ENCODE measurements around the gene HAAO.

DNA sequence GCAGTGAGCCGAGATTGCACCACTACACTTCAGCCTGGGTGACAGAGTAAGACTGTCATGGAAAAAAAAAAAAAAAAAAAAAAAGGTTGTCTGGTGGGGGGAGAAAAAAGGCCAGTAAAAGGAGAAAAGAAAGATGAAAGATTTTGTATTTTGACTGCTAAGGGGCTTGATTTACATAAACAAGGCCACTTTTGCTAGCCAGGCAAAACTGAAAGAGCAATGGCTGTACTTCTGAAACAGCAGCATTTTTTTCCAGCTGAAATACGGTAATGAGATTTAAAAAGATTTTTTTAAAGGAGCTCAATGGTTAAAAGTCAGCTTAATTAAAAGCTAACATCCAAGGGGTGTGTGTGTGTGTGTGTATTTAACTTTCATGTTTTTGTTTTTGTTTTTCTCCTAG, 17.2 kb downstream of the HAAO start:
- TF ChIP-seq, protein P1, sequence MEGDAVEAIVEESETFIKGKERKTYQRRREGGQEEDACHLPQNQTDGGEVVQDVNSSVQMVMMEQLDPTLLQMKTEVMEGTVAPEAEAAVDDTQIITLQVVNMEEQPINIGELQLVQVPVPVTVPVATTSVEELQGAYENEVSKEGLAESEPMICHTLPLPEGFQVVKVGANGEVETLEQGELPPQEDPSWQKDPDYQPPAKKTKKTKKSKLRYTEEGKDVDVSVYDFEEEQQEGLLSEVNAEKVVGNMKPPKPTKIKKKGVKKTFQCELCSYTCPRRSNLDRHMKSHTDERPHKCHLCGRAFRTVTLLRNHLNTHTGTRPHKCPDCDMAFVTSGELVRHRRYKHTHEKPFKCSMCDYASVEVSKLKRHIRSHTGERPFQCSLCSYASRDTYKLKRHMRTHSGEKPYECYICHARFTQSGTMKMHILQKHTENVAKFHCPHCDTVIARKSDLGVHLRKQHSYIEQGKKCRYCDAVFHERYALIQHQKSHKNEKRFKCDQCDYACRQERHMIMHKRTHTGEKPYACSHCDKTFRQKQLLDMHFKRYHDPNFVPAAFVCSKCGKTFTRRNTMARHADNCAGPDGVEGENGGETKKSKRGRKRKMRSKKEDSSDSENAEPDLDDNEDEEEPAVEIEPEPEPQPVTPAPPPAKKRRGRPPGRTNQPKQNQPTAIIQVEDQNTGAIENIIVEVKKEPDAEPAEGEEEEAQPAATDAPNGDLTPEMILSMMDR (conservative IDR thresholded peaks at IDR 0.05; ENCODE audit: low read depth, low read length): no peak
- TF ChIP-seq EZH2phosphoT487 (IDR thresholded peaks at IDR 0.05; ENCODE audit: borderline replicate concordance, low read length): no peak
- TF ChIP-seq EZH2 (IDR thresholded peaks at IDR 0.05; ENCODE audit: low read length, unreplicated experiment): no peak
